GM11168 (cell line): ENCODE data around the gene SFN.
"Not testable (repeated sequence)": the region's sequence is repeated elsewhere in the genome, so short reads cannot be mapped to it uniquely, and the experiment has no call there.

Experiments used
- in situ Hi-C: fragments of 300-500 bp; cut with MboI; formaldehyde crosslinking; loops from one replicate; pipeline ENCODE4 v1.12.0; 2022; ENCODE audit warnings: low sequenced_read_pairs; ENCODE audit not compliant: unreplicated experiment

SFN gene

DNA sequence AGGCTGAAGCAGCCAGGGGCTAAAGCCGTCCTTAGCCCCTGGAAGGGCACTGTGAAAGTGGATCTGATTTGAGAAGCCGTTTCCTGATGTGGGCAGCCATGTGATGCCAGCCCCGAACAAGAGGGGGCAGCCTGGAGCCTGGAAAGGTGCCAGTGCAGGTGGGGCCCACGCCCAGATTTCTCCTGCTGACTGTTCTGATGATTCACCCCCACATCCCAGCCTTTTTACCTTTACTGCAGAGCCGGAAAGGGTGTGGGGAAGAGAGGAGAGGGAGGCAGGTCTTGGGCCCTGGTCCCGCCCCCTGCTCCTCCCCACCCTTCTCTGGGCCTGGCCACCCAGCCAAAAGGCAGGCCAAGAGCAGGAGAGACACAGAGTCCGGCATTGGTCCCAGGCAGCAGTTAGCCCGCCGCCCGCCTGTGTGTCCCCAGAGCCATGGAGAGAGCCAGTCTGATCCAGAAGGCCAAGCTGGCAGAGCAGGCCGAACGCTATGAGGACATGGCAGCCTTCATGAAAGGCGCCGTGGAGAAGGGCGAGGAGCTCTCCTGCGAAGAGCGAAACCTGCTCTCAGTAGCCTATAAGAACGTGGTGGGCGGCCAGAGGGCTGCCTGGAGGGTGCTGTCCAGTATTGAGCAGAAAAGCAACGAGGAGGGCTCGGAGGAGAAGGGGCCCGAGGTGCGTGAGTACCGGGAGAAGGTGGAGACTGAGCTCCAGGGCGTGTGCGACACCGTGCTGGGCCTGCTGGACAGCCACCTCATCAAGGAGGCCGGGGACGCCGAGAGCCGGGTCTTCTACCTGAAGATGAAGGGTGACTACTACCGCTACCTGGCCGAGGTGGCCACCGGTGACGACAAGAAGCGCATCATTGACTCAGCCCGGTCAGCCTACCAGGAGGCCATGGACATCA is at the start of gene SFN:
Gene SFN, plus strand, starts transcription at position 369 of the 904 bp plus-strand sequence. Its CDS starts 64 bp downstream, at position 433.
- in situ Hi-C loops, result no loop called here

DNA sequence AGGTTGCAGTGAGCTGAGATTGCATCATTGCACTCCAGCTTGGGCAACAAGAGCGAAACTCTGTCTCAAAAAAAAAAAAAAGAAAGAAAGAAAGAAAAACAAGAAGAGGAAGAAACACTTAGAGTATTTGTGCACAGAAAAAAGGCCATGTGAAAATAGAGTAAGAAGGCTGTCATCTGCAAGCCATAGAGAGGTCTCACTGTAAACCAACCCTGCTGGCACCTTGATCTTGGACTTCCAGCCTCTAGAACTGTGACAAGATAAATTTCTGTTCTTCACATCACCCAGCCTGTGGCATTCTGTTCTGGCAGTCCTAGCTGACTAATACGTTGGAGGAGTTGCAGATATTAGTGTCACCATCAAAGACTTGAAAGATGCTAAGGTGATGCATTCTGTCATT is 48.6 kb upstream of the SFN start:
- in situ Hi-C loops, result no loop called here

DNA sequence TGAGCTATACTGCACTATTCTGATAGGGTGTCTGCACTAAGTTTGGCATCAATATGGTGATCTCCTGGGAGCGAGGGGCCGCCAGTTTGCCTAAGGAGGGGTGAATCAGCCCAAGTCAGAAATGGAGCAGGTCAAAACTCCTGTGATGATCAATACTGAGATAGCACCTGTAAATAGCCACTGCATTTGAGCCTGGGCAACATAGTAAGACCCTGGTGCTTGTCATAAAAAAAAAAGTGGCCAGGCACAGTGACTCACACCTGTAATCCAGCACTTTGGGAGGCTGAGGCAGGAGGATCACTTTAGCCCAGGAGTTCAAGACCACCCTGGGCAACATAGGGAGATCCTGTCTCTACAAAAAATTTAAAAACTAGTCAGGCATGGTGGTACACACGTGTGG is 48.1 kb upstream of the SFN start:
- in situ Hi-C loops, result no loop called here

DNA sequence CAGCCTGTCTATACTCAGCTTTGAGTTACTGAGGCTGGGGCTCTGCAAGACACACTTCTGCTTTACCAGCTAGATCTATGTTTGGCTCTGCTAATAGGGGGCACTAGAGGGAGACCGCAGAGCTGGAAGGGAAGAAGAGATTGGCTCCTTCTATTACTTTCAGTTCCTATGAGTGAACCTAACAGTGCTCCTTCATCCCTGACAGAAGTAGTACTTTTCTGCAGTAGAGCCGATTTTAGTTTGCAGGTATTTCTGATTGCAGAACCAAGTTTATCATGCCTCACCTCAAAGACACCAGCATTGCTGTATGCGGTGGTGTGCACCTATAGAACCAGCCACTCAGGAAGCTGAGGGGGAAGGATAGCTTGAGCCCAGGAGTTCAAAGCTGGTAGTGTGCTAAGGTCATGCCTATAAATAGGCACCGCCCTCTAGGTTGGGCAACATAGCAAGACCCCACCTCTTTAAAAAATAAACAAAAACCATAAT is 42.1 kb upstream of the SFN start:
- in situ Hi-C loops, result no loop called here

DNA sequence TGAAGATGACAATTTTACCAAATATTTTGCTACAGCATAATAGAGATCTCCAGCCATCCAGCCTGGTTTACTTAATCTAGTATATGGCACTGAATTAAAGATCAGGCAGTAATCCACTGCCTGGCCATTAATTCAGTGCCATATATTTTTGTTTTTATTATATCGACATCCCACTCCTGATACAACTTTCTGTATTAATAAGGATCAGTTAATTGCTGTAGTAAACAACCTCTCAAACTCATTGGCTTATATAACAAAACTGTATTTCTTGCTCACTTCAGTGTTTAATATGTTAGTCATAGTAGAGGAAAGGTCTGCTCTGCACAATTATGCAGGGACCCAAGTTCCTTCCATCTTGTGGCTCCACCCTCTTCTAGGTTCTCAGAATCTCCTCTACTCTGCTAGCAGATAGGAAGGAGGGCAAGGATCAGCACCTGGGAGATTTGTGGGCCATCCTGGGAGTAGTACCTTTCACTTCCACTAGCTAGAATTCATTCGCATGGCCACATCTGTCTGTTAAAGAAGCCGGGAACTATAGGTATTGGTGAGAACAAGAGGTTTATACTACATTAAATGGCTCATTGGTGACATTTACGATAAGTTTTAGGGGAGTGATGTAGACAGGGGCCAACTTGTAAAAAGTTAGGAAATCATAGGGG is 40.1 kb upstream of the SFN start:
- in situ Hi-C loops, result no loop called here

DNA sequence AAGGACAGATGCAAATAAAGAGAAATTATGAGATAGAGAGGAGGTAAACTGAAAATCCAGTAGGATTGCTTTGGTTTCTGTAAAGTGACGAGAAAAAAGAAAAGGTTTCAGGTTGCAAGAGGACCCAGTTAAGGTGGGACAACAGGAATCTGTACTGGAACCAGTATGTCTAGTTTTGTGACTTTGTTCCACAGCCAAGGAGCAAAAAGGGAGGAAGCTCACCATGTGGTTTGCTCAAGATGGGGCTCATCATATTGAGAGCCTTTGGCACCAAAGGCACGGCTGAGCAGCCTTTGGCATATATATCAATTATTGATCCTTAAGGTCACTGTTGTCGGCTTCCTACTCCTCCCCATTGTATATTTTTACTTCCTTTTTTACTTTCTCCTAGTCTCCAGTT is 38.2 kb upstream of the SFN start:
- in situ Hi-C loops, result no loop called here

DNA sequence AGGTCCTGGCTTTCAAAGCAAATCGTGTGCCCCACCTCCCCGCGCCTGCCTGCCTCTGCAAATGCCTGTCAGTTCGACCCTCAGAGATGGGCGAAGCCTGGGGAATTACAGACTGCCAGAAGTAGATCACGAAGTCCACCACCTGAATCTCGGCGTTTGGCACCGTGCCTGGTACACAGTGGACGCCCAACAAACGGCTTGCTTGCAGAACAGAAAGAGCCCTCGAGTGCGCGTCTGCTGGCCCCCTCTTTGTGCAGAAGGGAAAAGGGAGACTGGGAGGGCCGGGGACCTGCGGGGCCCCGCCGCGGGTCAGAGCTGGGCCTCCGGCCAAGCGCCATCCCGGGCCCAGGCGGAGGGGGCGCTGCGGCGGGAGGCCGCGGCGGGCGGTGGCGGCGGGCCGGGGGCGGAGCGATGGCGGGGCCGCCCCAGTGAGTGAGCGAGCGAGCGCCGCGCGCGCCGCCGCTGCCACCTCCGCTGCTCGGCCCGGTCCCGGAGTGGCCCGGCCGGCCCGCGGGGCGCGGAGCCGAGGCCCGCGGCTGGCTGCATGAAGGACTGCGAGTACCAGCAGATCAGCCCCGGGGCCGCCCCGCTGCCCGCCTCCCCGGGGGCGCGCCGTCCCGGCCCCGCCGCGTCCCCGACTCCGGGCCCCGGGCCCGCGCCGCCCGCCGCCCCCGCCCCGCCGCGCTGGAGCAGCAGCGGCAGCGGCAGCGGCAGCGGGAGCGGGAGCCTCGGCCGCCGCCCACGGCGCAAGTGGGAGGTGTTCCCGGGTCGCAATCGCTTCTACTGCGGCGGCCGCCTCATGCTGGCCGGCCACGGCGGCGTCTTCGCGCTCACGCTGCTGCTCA is 36.5 kb upstream of the SFN start, which contains the start of gene ZDHHC18:
Gene ZDHHC18, plus strand, starts transcription at position 428 of the 845 bp plus-strand sequence. Its CDS starts 117 bp downstream, at position 545.
- in situ Hi-C loops, result no loop called here

DNA sequence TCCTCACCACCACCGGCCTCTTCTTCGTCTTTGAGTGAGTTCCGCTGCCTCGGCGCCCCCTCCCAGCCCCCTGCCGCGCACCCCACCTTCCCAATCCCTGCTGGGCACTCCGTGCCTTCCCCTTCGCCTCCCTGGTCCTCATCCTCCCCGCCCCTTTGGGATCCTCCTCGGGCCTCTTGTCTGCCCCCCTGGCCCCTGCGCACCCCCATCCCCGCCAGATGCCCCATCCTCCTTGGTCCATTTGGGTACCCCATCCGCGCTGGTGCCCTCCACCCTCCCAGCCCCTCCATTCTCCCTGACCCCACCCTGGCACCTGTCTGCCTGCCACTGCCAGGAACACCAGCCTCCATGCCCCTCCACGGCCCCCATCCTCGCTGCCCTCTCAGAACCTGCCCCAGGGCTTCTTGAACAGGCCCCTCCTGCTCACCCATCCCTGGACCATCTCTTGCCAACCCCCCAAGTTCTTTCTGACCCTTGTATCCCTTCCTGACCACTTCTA is 35.8 kb upstream of the SFN start:
- in situ Hi-C loops, result no loop called here

DNA sequence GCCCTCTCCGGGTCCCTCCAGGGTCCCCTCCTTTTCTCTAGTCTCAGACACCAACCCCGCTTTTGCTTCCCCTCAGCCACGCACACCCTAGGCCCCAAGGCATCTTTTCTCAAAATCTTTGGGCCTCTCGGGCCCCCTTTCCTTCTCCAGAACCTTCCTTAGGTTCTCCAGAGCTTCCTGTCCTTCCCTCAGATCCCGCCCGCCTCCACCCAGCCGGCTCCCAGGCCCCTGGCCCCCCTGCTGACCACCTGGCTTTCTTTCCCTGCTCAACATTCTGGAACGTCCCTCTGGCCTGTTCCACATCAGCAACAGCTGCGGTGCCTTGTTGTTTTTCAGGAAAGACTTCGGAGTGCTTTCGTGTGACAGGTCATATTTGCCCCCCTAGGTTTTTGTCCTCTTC is 35.3 kb upstream of the SFN start:
- in situ Hi-C loops, result no loop called here

DNA sequence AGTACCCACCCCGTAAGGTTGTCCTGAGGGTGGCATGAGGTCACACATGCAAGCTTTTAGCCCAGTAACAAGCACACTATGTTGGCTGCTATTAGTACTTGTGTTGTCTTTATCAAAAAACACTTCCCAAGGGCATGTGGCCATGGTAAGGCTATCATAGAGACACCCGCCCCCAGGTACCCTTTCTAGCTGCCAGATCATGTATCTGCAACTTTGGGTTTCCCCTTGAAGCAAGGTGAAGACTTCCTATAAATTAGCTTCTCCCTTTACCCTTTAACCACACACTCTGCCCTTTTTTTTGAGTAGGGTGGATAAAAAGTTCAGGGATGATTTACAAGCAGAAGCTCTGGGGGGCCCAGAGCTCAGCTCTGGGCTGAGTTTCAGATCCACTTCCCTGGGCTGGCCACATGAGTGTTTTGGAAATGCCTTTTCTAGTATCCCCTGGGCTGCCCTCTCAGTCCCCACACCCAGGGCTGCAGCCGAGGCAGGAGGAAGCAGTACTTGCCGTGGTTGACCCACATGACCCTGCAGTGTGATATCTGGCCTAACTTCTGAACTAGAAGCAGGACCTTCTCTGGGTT is 34.4 kb upstream of the SFN start:
- in situ Hi-C loops, result no loop called here

DNA sequence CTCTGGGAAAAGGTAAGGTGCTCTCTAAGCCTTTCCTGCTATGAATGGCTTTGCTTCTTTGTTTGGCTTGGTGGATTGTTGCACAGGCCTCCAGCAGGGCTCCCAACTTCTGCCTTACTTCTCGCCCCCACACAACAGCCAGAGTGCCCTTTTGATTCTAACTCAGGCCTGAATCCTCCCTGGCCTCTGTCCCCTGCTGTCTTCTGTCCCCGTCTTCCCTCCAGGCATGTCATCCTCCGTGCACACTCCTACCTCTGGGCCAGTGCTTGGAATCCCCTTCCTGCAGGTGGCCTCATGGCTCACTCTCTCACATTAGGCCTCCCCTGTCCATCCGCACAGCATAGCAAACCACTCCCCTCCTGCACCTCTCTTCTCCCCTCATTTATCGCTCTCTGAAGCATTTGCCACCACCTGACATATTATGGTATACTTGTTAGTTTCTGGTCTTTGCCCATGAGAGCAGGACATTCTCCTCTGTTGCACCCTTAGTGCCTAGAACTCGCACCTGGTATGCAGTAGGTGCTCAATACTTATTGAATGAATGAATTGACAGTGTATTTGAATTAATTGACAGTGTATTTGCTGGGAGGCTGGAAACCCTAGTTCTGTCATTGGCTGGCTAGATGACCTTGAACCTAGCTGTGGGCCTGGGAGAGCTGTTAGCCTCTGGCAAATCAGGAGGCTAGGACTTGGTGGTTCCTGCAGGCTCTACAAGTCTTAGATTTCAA is 33.6 kb upstream of the SFN start:
- in situ Hi-C loops, result no loop called here

DNA sequence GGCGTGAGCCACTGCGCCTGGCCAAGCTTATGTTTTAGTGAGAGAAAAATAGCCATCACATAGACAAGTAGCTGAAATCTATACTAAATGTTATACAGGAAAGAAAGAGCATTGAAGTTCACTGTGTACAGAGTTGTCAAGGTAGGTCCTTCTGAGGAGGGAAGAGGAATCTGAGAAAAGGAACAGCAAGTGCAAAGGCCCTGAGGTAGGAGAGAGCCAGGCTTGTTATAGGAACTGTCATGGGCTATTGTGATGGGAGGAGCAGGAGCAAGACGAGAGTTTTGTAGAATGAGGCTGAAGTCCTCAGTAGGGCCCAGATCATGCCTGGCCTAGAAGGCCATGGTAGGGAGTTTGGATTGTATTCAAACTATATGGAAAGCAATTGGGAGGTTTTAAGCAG is 31.9 kb upstream of the SFN start:
- in situ Hi-C loops, result no loop called here

DNA sequence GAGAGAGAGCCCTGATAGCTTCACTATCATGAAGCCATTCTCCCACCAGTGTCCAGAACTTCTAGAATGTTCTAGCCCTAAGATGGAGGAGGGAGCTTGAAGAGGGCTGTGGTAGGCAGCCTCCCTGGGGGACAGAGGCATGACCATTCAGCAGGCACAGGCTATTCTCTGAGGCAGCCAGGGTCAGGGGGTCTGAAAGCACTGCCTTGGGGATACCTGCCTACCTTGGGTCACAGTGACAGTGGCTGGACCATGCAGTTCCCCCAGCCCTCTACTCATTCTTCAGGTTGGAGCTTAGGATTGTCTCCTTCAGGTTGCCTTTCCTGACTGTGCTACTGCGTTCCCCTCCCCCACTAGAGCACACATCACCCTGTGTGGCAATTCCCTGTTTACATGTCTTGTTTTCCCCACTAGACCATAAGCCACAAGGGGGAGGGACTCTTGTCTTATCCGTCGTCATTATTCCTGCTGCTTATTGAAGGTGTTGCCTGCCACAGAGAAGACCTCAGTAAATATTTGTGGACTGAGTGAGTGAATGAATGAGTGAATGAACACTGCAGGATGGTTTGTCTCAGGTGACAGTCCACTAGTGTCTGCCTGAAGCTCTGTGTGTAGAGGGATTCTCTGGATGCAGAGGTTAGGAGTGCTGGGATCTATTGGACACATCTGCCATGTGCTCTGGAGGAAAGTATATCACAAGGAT is 31.3 kb upstream of the SFN start:
- in situ Hi-C loops, result no loop called here

DNA sequence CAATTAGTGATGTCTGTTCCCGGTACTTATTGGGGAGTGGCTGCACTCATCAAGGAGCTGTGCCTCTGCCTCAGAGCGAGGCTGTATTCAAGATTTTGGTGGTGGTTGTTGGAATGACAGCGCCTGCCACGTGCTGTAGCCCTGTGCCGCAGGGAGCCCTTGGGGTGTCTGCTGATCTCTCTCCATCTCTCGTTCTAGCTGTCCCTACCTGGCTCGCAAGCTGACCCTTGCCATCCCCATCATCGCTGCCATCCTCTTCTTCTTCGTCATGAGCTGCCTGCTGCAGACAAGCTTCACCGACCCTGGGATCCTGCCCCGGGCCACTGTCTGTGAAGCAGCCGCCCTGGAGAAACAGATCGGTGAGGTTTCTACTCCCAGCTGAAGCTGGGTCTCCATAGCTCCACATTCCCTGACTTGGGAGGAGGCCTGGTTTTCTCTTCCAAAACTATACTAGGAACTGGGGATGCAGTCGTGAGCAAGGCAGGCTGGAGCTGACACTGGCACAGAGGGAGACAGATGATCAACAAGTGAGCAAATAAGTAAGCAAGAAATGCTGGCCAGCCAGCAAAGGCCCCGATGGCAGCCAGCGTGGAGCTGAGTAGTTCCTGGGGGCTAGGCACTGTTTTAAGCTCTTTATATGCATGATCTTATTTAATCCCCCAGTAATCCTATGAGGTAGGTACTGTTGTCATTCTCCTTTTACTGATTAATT is 30.5 kb upstream of the SFN start:
- in situ Hi-C loops, result no loop called here

DNA sequence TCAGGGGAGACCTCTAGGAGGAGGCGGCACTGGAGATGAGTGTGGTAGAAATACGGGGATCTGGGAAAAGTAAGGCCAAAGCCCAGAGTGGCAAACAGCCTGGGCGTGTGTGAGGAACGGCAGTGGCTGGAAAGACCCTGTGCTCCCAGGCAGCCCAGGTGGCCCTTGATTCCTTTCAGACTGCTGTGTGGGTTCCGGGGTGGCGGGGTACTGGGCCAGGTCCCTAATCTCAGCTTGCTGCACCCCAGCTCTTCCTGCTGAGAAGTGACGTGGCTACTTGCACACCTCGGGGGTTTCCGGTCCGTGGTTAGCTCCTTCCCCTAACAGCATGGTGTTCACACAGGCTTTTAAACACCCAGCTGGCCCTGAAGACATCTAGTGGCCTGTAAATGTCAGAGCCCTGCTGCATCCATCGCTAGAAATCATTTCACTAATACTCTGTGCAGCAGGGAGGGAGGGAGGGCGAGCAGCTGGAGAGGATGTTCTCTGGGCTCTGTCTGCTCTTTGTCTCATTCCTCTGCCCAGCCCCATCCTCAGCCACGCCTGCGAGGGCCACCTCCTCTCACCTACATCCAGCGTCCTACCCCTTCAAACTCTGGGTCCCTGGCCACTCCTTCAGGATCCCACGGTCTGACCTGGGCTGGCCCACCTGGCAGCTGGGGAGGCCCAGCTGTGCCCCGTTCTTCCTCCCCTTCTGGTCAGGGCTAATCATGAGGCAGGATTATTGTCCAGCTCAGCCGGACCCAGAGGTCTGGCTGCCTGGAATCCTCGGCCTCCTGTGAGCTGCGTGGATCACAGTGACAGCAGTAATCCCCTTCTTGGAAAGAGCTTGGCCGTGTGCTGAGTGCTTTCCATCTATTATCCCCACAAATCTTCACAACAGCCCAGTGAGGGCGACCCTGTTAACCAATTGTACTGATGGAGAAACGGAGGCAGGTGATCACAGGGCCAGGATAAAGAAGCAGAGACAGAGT is 29.2 kb upstream of the SFN start:
- in situ Hi-C loops, result no loop called here

DNA sequence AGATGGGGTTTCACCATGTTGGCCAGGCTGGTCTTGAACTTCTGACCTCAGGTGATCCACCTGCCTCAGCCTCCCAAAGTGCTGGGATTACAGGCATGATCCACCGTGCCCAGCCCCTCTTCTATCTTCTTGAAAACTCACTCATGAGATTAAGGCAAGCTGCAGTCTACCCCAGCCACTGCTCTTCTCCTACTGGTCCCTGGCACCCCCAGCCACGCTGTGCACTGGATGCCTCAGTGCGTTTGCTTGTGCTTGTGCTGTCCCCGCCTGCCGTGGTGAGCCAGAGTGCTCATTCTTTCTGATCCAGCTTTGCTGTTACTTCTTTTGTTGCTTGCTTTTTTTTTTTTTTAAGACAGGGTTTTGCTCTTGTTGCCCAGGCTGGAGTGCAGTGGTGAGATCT is 25.3 kb upstream of the SFN start:
- in situ Hi-C loops, result not testable (repeated sequence)
